NT2/D1 (cell line): ENCODE results near the gene PAQR6.

Experiments
- SUZ12 ChIP-seq: IDR thresholded peaks from 2 replicates; pipeline ENCODE4 v1.6.1; 2011; ENCODE audit not compliant: insufficient read length, insufficient read depth; ENCODE audit errors: extremely low read depth
- YY1 ChIP-seq: IDR thresholded peaks from 2 replicates; pipeline ENCODE4 v1.6.1; 2011; ENCODE audit not compliant: insufficient read length, insufficient read depth
- ZNF274 ChIP-seq: IDR thresholded peaks from 2 replicates; pipeline ENCODE4 v1.6.1; 2011; ENCODE audit warnings: mild to moderate bottlenecking, low read depth, low read length

DNA sequence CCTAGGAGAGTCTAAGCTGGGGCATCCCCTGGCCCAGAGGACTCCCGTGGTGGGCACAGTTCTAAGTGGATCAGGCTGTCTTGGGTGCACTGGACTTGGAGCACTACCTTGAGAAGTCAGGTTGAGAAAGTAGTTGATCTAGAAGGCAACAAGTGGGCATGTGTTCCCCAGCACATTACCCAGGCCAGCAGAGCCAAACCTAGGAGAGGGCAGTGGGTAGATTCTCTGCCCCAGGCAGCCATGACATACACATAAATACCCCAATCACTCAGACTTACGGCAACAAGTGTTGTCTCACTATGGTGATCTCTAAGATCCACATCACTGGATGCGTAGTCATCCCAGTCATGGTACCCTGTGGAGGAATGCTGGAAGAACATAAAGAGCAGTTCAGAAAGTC lies 36.6 kb downstream of the PAQR6 start:
- TF ChIP-seq SUZ12 (no peak), YY1 (no peak), ZNF274 (no peak)
